CD4-positive, alpha-beta T cell treated with Interferon alpha-2 for 1 hour (primary cell): ENCODE results near the gene ATG7.

ENCODE experiments used
- DNase-seq, 2 donors: peaks; one replicate each; pipeline ENCODE4 v3.0.0-alpha.2; 2020 to 2022

Gene ATG7

GRCh38 chr3:11543948-11544387 is 271.8 kb downstream of the ATG7 start:
- no peak for DNase-seq

GRCh38 chr3:11544412-11545181 is 272.4 kb downstream of the ATG7 start:
- DNase-seq: no peak

GRCh38 chr3:11545186-11545851 is 273.1 kb downstream of the ATG7 start:
- no peak for DNase-seq

GRCh38 chr3:11546657-11547302 is 274.6 kb downstream of the ATG7 start:
- no peak for DNase-seq

GRCh38 chr3:11547498-11547897 is 275.3 kb downstream of the ATG7 start:
- DNase-seq: no peak

GRCh38 chr3:11548721-11549131 is 276.5 kb downstream of the ATG7 start:
- no peak for DNase-seq

- DNase-seq: no peak
Observed at GRCh38 chr3:11549580-11550140, 277.5 kb downstream of the ATG7 start.

GRCh38 chr3:11551036-11551435 is 278.8 kb downstream of the ATG7 start:
- no peak for DNase-seq

- no peak for DNase-seq
Observed at GRCh38 chr3:11552289-11553264, 280.4 kb downstream of the ATG7 start.

GRCh38 chr3:11553436-11554235 is 281.4 kb downstream of the ATG7 start:
- no peak for DNase-seq

GRCh38 chr3:11554236-11554610 is 282.0 kb downstream of the ATG7 start:
- DNase-seq: no peak

- no peak for DNase-seq
Observed at GRCh38 chr3:11554666-11555065, 282.5 kb downstream of the ATG7 start.

- no peak for DNase-seq
Observed at GRCh38 chr3:11555211-11555782, 283.1 kb downstream of the ATG7 start.

- DNase-seq: no peak
Observed at GRCh38 chr3:11555881-11556633, 283.9 kb downstream of the ATG7 start.

- DNase-seq: no peak
Observed at GRCh38 chr3:11556851-11557644, 284.9 kb downstream of the ATG7 start.

GRCh38 chr3:11558002-11558401 is 285.8 kb downstream of the ATG7 start:
- no peak for DNase-seq

GRCh38 chr3:11558411-11558903 is 286.3 kb downstream of the ATG7 start:
- no peak for DNase-seq

GRCh38 chr3:11558918-11559815 is 287.0 kb downstream of the ATG7 start:
- DNase-seq: no peak
